Caco-2 (cell line): ENCODE results near the gene PRODH. TPM values are rescaled to one million over a fixed set of nuclear protein-coding genes. Genes with fewer than 3 reads are reported as not detected.
"Not testable (repeated sequence)": the region's sequence is repeated elsewhere in the genome, so short reads cannot be mapped to it uniquely, and the experiment has no call there.

ENCODE experiments used
- BruUV-seq: library from RNA; stranded (reverse); fragments of 400-500 nt; replicated peaks from 2 replicates; lab custom pipeline; 2021; lab: Mats Ljungman, UMichigan
- CTCF ChIA-PET: fragments of 300-600 bp; sonication (Branson Sonifier 250); formaldehyde crosslinking; loops from one replicate; lab custom pipeline; 2022; ENCODE audit warnings: antibody characterized with exemption; lab: Charles Lee
- POLR2A ChIA-PET: fragments of 300-600 bp; sonication (Branson Sonifier 250); formaldehyde crosslinking; loops from one replicate; lab custom pipeline; 2022; ENCODE audit warnings: antibody characterized with exemption; lab: Charles Lee
- DNase-seq, 2 experiments: peaks; one replicate each; pipeline versions ENCODE4 v3.0.0 to v3.0.0-alpha.2; 2020 to 2022
- H3K27me3 ChIP-seq: replicated peaks from 2 replicates; pipeline ENCODE4 v1.6.0; 2011; ENCODE audit warnings: low read length; ENCODE audit not compliant: control insufficient read depth, insufficient read depth
- H3K36me3 ChIP-seq: 2 replicates; pipeline ENCODE4 v1.5.1; 2011; ENCODE audit warnings: low read length; ENCODE audit not compliant: control insufficient read depth, insufficient read depth
- H3K4me1 ChIP-seq: fragments of 250-450 bp; sonication (Bioruptor Pico); 2 replicates; pipeline ENCODE4 v1.5.1; 2020; ENCODE audit warnings: mild to moderate bottlenecking
- H3K4me3 ChIP-seq: 2 replicates; pipeline ENCODE4 v1.5.1; 2011; ENCODE audit warnings: low read depth, mild to moderate bottlenecking, control low read depth, low read length
- H3K9me3 ChIP-seq: fragments of 250-450 bp; sonication (Bioruptor Pico); 2 replicates; pipeline ENCODE4 v1.5.1; 2020; ENCODE audit warnings: mild to moderate bottlenecking, moderate library complexity
- H3K27ac Mint-ChIP-seq: one replicate; pipeline ENCODE4 v1.8.0; 2022; ENCODE audit warnings: mixed read lengths; ENCODE audit not compliant: unreplicated experiment
- H3K27me3 Mint-ChIP-seq: one replicate; pipeline ENCODE4 v1.8.0; 2022; ENCODE audit warnings: mixed read lengths; ENCODE audit not compliant: insufficient read depth, unreplicated experiment
- H3K36me3 Mint-ChIP-seq: one replicate; pipeline ENCODE4 v1.8.0; 2022; ENCODE audit warnings: mild to moderate bottlenecking, mixed read lengths; ENCODE audit not compliant: insufficient read depth, unreplicated experiment
- H3K4me1 Mint-ChIP-seq: one replicate; pipeline ENCODE4 v1.8.0; 2022; ENCODE audit warnings: low read depth, mixed read lengths; ENCODE audit not compliant: unreplicated experiment
- H3K4me3 Mint-ChIP-seq: one replicate; pipeline ENCODE4 v1.8.0; 2022; ENCODE audit warnings: mild to moderate bottlenecking, moderate library complexity, mixed read lengths; ENCODE audit not compliant: unreplicated experiment
- H3K9me3 Mint-ChIP-seq: one replicate; pipeline ENCODE4 v1.8.0; 2022; ENCODE audit warnings: mixed read lengths; ENCODE audit not compliant: unreplicated experiment
- CTCF ChIP-seq, 2 experiments: fragments of 200-600 bp in 1 of 2; IDR thresholded peaks; 1 replicate in 1 of 2; 2 replicates in 1 of 2; pipeline versions ENCODE4 v1.5.1 to v1.8.0; 2011 to 2022; ENCODE audit warnings: antibody characterized with exemption in 1 of 2, control low read depth in 1 of 2, inconsistent platforms in 1 of 2, low read depth in 1 of 2, low read length in 1 of 2, mild to moderate bottlenecking in 1 of 2, moderate library complexity in 1 of 2; ENCODE audit not compliant: insufficient read depth in 1 of 2, severe bottlenecking in 1 of 2, unreplicated experiment in 1 of 2
- intact Hi-C: fragments of 100-400 bp; cut with micrococcal nuclease; formaldehyde crosslinking; loops from one replicate; pipeline ENCODE4 v1.10.0; 2022; ENCODE audit not compliant: unreplicated experiment
- total RNA-seq: library from RNA; stranded (reverse); gene quantifications from 2 replicates; pipeline ENCODE4 v1.2.3, GENCODE V29; 2022

Gene PRODH
- total RNA-seq, 1 experiment from 2014 or later = 47.9 TPM

- no peak for DNase-seq
- ChIA-PET POLR2A (no interaction called here), CTCF (no interaction called here)
- no peaks in the 10 kb centered on the region for H3K36me3 ChIP-seq
- BruUV-seq = no TSS peak
- H3K9me3 ChIP-seq = no peaks in the 10 kb centered on the region
- Mint-ChIP-seq H3K36me3 (no peaks in the 10 kb centered on the region), H3K27me3 (no peaks in the 10 kb centered on the region), H3K27ac (no peak overlapping the region), H3K4me3 (no peak overlapping the region), H3K4me1 (no peaks in the 10 kb centered on the region), H3K9me3 (no peaks in the 10 kb centered on the region)
- no peak for TF ChIP-seq CTCF (IDR thresholded peaks at IDR 0.05; ENCODE audit: insufficient read depth in 1 of 2, low read depth in 1 of 2, low read length in 1 of 2, severe bottlenecking in 1 of 2, unreplicated experiment in 1 of 2)
- intact Hi-C loops = no loop called here
- no peaks in the 10 kb centered on the region for H3K4me1 ChIP-seq
- no peaks in the 10 kb centered on the region for H3K27me3 ChIP-seq
- no peak overlapping the region for H3K4me3 ChIP-seq
Measured at GRCh38 chr22:18925368-18926064, 10.6 kb downstream of the PRODH start.

GRCh38 chr22:18920257-18920902 is 15.7 kb downstream of the PRODH start:
- H3K4me3 ChIP-seq, H3K4me1 ChIP-seq, H3K4me1 Mint-ChIP-seq, H3K4me3 Mint-ChIP-seq, H3K9me3 ChIP-seq, H3K36me3 Mint-ChIP-seq, H3K27me3 Mint-ChIP-seq, CTCF ChIA-PET, H3K36me3 ChIP-seq, DNase-seq, intact Hi-C loops, H3K27ac Mint-ChIP-seq, BruUV-seq, POLR2A ChIA-PET, H3K27me3 ChIP-seq, H3K9me3 Mint-ChIP-seq: not testable (repeated sequence)

- POLR2A ChIA-PET, H3K4me1 Mint-ChIP-seq, H3K27ac Mint-ChIP-seq, H3K27me3 ChIP-seq, BruUV-seq, H3K9me3 Mint-ChIP-seq, H3K27me3 Mint-ChIP-seq, H3K4me3 ChIP-seq, H3K4me3 Mint-ChIP-seq, H3K36me3 ChIP-seq, H3K4me1 ChIP-seq, DNase-seq, H3K36me3 Mint-ChIP-seq, intact Hi-C loops, H3K9me3 ChIP-seq, CTCF ChIA-PET: not testable (repeated sequence)
Measured at GRCh38 chr22:18917818-18918217, 18.3 kb downstream of the PRODH start.

GRCh38 chr22:18915550-18915949 is 20.5 kb downstream of the PRODH start:
- not testable (repeated sequence) for H3K9me3 Mint-ChIP-seq, BruUV-seq

GRCh38 chr22:18914558-18914957 is 21.5 kb downstream of the PRODH start:
- H3K9me3 ChIP-seq, H3K4me3 Mint-ChIP-seq, H3K9me3 Mint-ChIP-seq, POLR2A ChIA-PET, H3K36me3 ChIP-seq, DNase-seq, H3K27ac Mint-ChIP-seq, H3K36me3 Mint-ChIP-seq, H3K27me3 ChIP-seq, BruUV-seq, CTCF ChIA-PET, H3K27me3 Mint-ChIP-seq, H3K4me1 Mint-ChIP-seq, H3K4me3 ChIP-seq, H3K4me1 ChIP-seq, intact Hi-C loops: not testable (repeated sequence)

More at GRCh38 chr22:18915550-18915949, 20.5 kb downstream of the PRODH start:
- H3K4me1 Mint-ChIP-seq, H3K4me3 Mint-ChIP-seq, H3K4me3 ChIP-seq, H3K27ac Mint-ChIP-seq, H3K4me1 ChIP-seq, H3K27me3 Mint-ChIP-seq, POLR2A ChIA-PET, intact Hi-C loops, CTCF ChIA-PET, H3K36me3 Mint-ChIP-seq, H3K27me3 ChIP-seq, H3K36me3 ChIP-seq, H3K9me3 ChIP-seq, DNase-seq: not testable (repeated sequence)

GRCh38 chr22:18912264-18912946 is 23.7 kb downstream of the PRODH start:
- H3K4me3 Mint-ChIP-seq, H3K36me3 ChIP-seq, H3K27me3 ChIP-seq, H3K27ac Mint-ChIP-seq, H3K4me1 Mint-ChIP-seq, H3K27me3 Mint-ChIP-seq, H3K36me3 Mint-ChIP-seq, H3K4me3 ChIP-seq, BruUV-seq, H3K4me1 ChIP-seq, H3K9me3 Mint-ChIP-seq, DNase-seq, H3K9me3 ChIP-seq, intact Hi-C loops, POLR2A ChIA-PET: not testable (repeated sequence)
- CTCF ChIA-PET = interaction anchor here (0.6 kb wide), 1 partner anchor 17 kb away, joined by 3 read pairs; no protein-coding TSS in a partner anchor
